ENCODE results near the gene KRT6A. TPM values are rescaled to one million over a fixed set of nuclear protein-coding genes. Genes with fewer than 3 reads are reported as not detected.

KRT6A gene
- total RNA-seq, 2 donors from 2014 or later = 5.9 to 13.6 TPM

DNA sequence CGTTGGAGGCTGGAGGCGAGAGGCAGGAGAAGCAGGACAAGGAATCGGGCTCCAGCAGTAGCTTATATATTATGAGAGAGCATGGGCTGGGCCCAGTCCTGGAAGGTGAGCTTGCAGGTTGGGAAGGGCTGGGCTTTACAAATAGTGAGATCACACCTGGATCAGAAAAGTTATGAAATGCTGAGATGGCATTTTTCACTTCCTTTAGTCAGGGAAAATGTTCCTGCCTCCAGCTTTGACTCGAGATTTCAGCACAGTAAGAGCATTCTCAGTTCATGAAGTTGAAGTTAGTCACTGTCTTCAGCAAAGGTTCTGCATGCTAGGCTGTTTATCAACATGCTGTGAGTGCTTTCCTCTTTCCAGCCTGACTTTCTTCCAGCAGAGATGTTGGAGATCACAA is 19.3 kb downstream of the KRT6A start, which contains the start of gene KRT6C:
TSS of gene KRT6C (minus strand) at position 38 of the 400 bp plus-strand sequence. CDS start 68 bp downstream, outside the sequence.
- Histone ChIP-seq H3K4me3 (no peak within 1 kb of the TSS), H3K9me3 (no peaks in the 10 kb centered on the region), H3K27me3 (replicated peaks; ENCODE audit: insufficient read depth) (no peaks in the 10 kb centered on the region), H3K4me1 (replicated peaks) (no peaks in the 10 kb centered on the region), H3K36me3 (no peaks in the 10 kb centered on the region), H3K27ac (no peak within 1 kb of the TSS)
- no peak for DNase-seq (ENCODE audit: low spot score)
- intact Hi-C loops (cut with DNase I) = no loop called here
- 74% methylated on average over 4 of the region's 4 CpGs for WGBS
- TF ChIP-seq, protein P1, sequence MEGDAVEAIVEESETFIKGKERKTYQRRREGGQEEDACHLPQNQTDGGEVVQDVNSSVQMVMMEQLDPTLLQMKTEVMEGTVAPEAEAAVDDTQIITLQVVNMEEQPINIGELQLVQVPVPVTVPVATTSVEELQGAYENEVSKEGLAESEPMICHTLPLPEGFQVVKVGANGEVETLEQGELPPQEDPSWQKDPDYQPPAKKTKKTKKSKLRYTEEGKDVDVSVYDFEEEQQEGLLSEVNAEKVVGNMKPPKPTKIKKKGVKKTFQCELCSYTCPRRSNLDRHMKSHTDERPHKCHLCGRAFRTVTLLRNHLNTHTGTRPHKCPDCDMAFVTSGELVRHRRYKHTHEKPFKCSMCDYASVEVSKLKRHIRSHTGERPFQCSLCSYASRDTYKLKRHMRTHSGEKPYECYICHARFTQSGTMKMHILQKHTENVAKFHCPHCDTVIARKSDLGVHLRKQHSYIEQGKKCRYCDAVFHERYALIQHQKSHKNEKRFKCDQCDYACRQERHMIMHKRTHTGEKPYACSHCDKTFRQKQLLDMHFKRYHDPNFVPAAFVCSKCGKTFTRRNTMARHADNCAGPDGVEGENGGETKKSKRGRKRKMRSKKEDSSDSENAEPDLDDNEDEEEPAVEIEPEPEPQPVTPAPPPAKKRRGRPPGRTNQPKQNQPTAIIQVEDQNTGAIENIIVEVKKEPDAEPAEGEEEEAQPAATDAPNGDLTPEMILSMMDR (IDR thresholded peaks at IDR 0.05) = no peak
- TF ChIP-seq POLR2A (IDR thresholded peaks at IDR 0.05) (no peak), POLR2AphosphoS5 (IDR thresholded peaks at IDR 0.05) (no peak)

DNA sequence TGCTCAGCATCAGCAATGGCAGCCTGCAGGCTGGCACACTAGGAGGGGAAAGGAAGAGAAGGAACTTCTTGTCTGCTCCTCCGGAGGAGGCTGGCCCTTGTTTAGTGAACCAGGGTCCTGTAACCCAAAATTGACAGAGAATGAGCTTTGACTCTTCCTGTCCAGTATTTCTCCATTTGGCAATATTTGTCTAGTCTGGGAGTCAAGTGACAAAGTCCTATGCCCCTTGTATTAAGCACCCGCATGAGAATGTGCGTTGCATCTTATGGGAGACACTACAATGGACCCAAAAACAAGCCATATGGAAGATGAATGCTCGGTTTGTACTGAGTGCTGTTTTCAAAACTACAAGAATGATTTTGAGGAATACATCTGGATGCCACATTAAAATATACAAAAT is 23.2 kb downstream of the KRT6A start:
- intact Hi-C loops (cut with DNase I) = no loop called here
- H3K4me3 ChIP-seq = no peak overlapping the region
- no peaks in the 10 kb centered on the region for H3K9me3 ChIP-seq
- WGBS = 86% methylated on average over 4 of the region's 4 CpGs
- H3K27me3 ChIP-seq (replicated peaks; ENCODE audit: insufficient read depth) = no peaks in the 10 kb centered on the region
- no peaks in the 10 kb centered on the region for H3K4me1 ChIP-seq (replicated peaks)
- no peak overlapping the region for H3K27ac ChIP-seq
- H3K36me3 ChIP-seq = no peaks in the 10 kb centered on the region
- no peak for DNase-seq (ENCODE audit: low spot score)
- TF ChIP-seq, protein P1 (IDR thresholded peaks at IDR 0.05) = no peak

DNA sequence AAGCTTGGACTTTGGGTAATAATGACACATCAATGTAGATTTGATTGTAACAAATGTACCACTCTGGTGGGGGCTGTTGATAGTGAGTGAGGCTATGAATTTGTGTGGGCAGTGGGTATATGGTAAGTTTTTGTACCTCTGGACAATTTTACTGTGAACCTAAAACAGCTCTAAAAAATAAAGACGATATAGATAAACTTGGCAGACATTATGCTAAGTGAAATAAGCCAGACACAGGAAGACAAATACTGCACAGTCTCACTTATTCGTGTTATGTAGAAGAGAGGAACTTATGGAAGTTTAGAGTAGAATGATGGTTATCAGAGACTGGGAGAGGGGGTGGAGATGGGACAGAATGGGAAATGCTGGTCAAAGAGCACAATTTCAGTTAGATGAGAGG is 28.2 kb downstream of the KRT6A start:
- intact Hi-C loops (cut with DNase I) = no loop called here
- TF ChIP-seq, protein P1 (IDR thresholded peaks at IDR 0.05) = no peak
- TF ChIP-seq POLR2AphosphoS5 (IDR thresholded peaks at IDR 0.05) (no peak), POLR2A (IDR thresholded peaks at IDR 0.05) (no peak)
- WGBS = 32% methylated on average over 2 of the region's 2 CpGs
- Histone ChIP-seq H3K27ac (no peak overlapping the region), H3K4me3 (no peak overlapping the region), H3K36me3 (no peaks in the 10 kb centered on the region), H3K4me1 (replicated peaks) (no peaks in the 10 kb centered on the region), H3K9me3 (no peaks in the 10 kb centered on the region), H3K27me3 (replicated peaks; ENCODE audit: insufficient read depth) (no peaks in the 10 kb centered on the region)
- DNase-seq (ENCODE audit: low spot score) = no peak

DNA sequence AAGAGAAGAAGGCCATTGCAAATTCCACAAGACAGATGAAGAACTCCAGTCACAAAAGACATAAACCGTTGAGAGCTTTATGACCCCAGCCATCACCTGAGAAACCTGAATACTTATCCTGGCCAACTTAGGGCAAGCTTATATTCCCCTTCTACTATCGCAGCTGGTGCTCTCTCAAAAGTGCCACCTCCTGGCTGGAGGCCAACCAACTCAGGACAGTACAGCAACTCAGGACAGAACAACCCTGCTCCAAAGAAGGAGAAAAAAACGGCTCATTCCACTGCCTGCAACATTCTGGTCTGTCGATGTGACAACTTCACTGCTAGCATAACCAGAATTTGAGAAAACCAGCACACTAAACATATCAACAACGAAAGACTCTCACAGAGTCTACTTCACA is 31.4 kb downstream of the KRT6A start:
- H3K27me3 ChIP-seq (replicated peaks; ENCODE audit: insufficient read depth) = no peaks in the 10 kb centered on the region
- H3K4me1 ChIP-seq (replicated peaks) = no peaks in the 10 kb centered on the region
- H3K9me3 ChIP-seq = no peaks in the 10 kb centered on the region
- 42% methylated on average over 5 of the region's 5 CpGs for WGBS
- no peaks in the 10 kb centered on the region for H3K36me3 ChIP-seq
- no peak overlapping the region for H3K27ac ChIP-seq
- intact Hi-C loops (cut with DNase I) = no loop called here
- peak; percentile 19 for DNase-seq (ENCODE audit: low spot score)
- H3K4me3 ChIP-seq = no peak overlapping the region
- TF ChIP-seq POLR2AphosphoS5 (IDR thresholded peaks at IDR 0.05) (no peak), POLR2A (IDR thresholded peaks at IDR 0.05) (no peak)
- TF ChIP-seq, protein P1 (IDR thresholded peaks at IDR 0.05) = no peak

DNA sequence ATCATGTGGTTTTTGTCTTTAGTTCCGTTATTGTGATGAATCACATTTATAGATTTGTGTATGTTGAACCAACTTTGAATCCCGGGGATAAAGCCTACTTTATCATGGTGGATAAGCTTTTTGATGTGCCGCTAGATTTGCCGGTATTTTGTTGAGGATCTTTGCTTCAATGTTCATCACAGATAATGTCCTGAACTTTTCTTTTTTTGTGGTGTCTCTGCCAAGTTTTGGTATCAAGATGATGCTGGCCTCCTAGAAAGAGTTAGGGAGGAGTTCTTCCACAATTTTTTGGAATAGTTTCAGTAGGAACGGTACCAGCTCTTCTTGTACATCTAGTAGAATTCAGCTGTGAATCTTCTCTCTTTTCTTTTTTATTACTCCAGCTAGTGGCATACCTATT is 34.2 kb downstream of the KRT6A start:
- intact Hi-C loops (cut with DNase I) = no loop called here
- TF ChIP-seq POLR2A (IDR thresholded peaks at IDR 0.05) = no peak
- TF ChIP-seq, protein P1 (IDR thresholded peaks at IDR 0.05) = no peak
- TF ChIP-seq POLR2AphosphoS5 (IDR thresholded peaks at IDR 0.05) = no peak
- Histone ChIP-seq H3K27me3 (replicated peaks; ENCODE audit: insufficient read depth) (no peaks in the 10 kb centered on the region), H3K4me1 (replicated peaks) (no peaks in the 10 kb centered on the region), H3K4me3 (no peak overlapping the region), H3K36me3 (no peaks in the 10 kb centered on the region), H3K9me3 (no peaks in the 10 kb centered on the region), H3K27ac (no peak overlapping the region)
- 75% methylated on average over 5 of the region's 5 CpGs for WGBS
- no peak for DNase-seq (ENCODE audit: low spot score)

Measured in prostate gland (tissue), 2 donors.